GM12878 (cell line): ENCODE measurements around the gene STPG3. TPM values are rescaled to one million over a fixed set of nuclear protein-coding genes. Genes with fewer than 3 reads are reported as not detected.

Source experiments
- CUX1 ChIP-seq: IDR thresholded peaks from 2 replicates; pipeline ENCODE4 v1.6.1; 2012; ENCODE audit warnings: improper control_type of control experiment, low read depth, low read length; ENCODE audit not compliant: insufficient replicate concordance
- EGR1 ChIP-seq, 2 experiments: IDR thresholded peaks; 1 replicate in 1 of 2; 2 replicates in 1 of 2; pipeline ENCODE4 v1.6.1; 2011 to 2012; ENCODE audit warnings: low read depth in 2 of 2, low read length in 2 of 2, borderline replicate concordance in 1 of 2, mild to moderate bottlenecking in 1 of 2, moderate library complexity in 1 of 2
- GATAD2B ChIP-seq: fragments of 450-650 bp; conservative IDR thresholded peaks from 2 replicates; pipeline ENCODE4 v1.6.1; 2017; ENCODE audit warnings: low read depth, mild to moderate bottlenecking, moderate library complexity
- HSF1 ChIP-seq: fragments of 150-350 bp; IDR thresholded peaks from 2 replicates; pipeline ENCODE4 v1.6.1; 2014; ENCODE audit warnings: mild to moderate bottlenecking, low read depth, low read length
- IRF3 ChIP-seq: fragments of 450-650 bp; IDR thresholded peaks from 2 replicates; pipeline ENCODE4 v1.6.1; 2014; ENCODE audit warnings: mild to moderate bottlenecking
- MEF2A ChIP-seq: IDR thresholded peaks from 2 replicates; pipeline ENCODE4 v1.6.1; 2011; ENCODE audit warnings: low read depth, mild to moderate bottlenecking, low read length, moderate library complexity; ENCODE audit not compliant: insufficient read depth
- NFYB ChIP-seq: IDR thresholded peaks from 2 replicates; pipeline ENCODE4 v1.6.1; 2011; ENCODE audit warnings: low read depth, mild to moderate bottlenecking, low read length, improper control_type of control experiment, moderate library complexity; ENCODE audit not compliant: insufficient read depth
- NR2C1 ChIP-seq: fragments of 450-650 bp; IDR thresholded peaks from 2 replicates; pipeline ENCODE4 v1.6.1; 2017; ENCODE audit warnings: antibody characterized with exemption, mild to moderate bottlenecking, moderate library complexity
- NR2C2 ChIP-seq: IDR thresholded peaks from 2 replicates; pipeline ENCODE4 v1.6.1; 2011; ENCODE audit warnings: borderline replicate concordance, low read depth; ENCODE audit not compliant: control insufficient read depth, insufficient read length
- PAX8 ChIP-seq: fragments of 450-650 bp; IDR thresholded peaks from 2 replicates; pipeline ENCODE4 v1.6.1; 2017; ENCODE audit warnings: mild to moderate bottlenecking, moderate library complexity
- RUNX3 ChIP-seq: IDR thresholded peaks from 2 replicates; pipeline ENCODE4 v1.6.1; 2012; ENCODE audit warnings: low read length, inconsistent platforms
- SMAD1 ChIP-seq: fragments of 450-650 bp; IDR thresholded peaks from 2 replicates; pipeline ENCODE4 v1.6.1; 2018; ENCODE audit warnings: mild to moderate bottlenecking, low read depth; ENCODE audit not compliant: partially characterized antibody
- SMAD5 ChIP-seq: IDR thresholded peaks from 2 replicates; pipeline ENCODE4 v1.6.1; 2016; ENCODE audit warnings: antibody characterized with exemption, low read depth
- STAT3 ChIP-seq: IDR thresholded peaks from 2 replicates; pipeline ENCODE4 v1.6.1; 2011; ENCODE audit warnings: low read depth, low read length, improper control_type of control experiment
- USF2 ChIP-seq: IDR thresholded peaks from 2 replicates; pipeline ENCODE4 v1.6.1; 2011; ENCODE audit warnings: low read depth, low read length, improper control_type of control experiment, borderline replicate concordance
- ZBTB11 ChIP-seq: fragments of 450-650 bp; formaldehyde crosslinking; IDR thresholded peaks from 2 replicates; pipeline ENCODE4 v1.5.0; 2022; ENCODE audit warnings: mild to moderate bottlenecking, missing genetic modification characterization
- polyA plus RNA-seq, 11 experiments: library from polyadenylated mRNA; depleted of rRNA in 4 of 11; unstranded in 6 of 11; stranded (reverse) in 5 of 11; fragments of >200 nt; fragmentation: Nextera tagmentation in 4 of 11; fragmentation: Illumina TruSeq in 1 of 11; extraction: Ambion mirVana in 4 of 11; extraction: Trizol in 1 of 11; gene quantifications; 1 replicate in 1 of 11; 2 replicates in 10 of 11; pipeline versions ENCODE4 v1.2.1 to v1.2.3, GENCODE V29; 2011 to 2016; ENCODE audit warnings: inconsistent platforms in 2 of 11, missing spikeins in 2 of 11, low read depth in 1 of 11
- total RNA-seq, 4 experiments: library from RNA; depleted of rRNA in 3 of 4; stranded (reverse); fragments of >200 nt in 3 of 4; fragmentation: Illumina TruSeq in 1 of 4; extraction: Trizol in 1 of 4; gene quantifications; 2 replicates each; pipeline versions ENCODE4 v1.2.1 to v1.2.3, GENCODE V29; 2013 to 2021

STPG3 gene
- total and polyA plus RNA-seq, 10 of the 15 experiments (the other 5 are each of a cell fraction or from before 2014, with no cell fraction given): not detected

- no peak for TF ChIP-seq CUX1
- no peak for TF ChIP-seq ZBTB11 (CRISPR knock-in tag)
- no peak for TF ChIP-seq NR2C2
- TF ChIP-seq EGR1 (IDR thresholded peaks at IDR 0.05; ENCODE audit: borderline replicate concordance in 1 of 2, low read depth in 2 of 2, low read length in 2 of 2): peak in 1 of 2 experiments; percentile 84; a peak in 2 of 3 replicates
- 0 out of 2 replicates have a peak, but pooled peaks have one; percentile 21 for TF ChIP-seq IRF3
- TF ChIP-seq USF2: no peak; the same call in 1 of the 2 replicates
- TF ChIP-seq MEF2A: no peak
- TF ChIP-seq STAT3: no peak
- TF ChIP-seq SMAD1: no peak
- no peak; the same call in 1 of the 2 replicates for TF ChIP-seq NR2C1
- TF ChIP-seq GATAD2B: peak; percentile 96
- no peak for TF ChIP-seq SMAD5
- no peak for TF ChIP-seq PAX8
- no peak for TF ChIP-seq RUNX3
- TF ChIP-seq HSF1: no peak
- no peak for TF ChIP-seq NFYB
These were observed 14.7 kb upstream of the STPG3 start (continued) for GRCh38 chr9:137236238-137236935.
